Testis (tissue), 2 donors: ENCODE data around the gene ACACB.

Experiments used
- POLR2A ChIP-seq: fragments of 450-650 bp; IDR thresholded peaks from one replicate; pipeline ENCODE4 v1.6.1; 2017; ENCODE audit warnings: antibody characterized with exemption, mild to moderate bottlenecking, moderate library complexity
- TF ChIP-seq, protein P1 (sequence below), 3 experiments: fragments of 450-650 bp in 2 of 3; fragments of 200-600 bp in 1 of 3; sonication (generic) in 1 of 3; IDR thresholded peaks; one replicate each; pipeline ENCODE4 v1.5.1; 2016 to 2019; ENCODE audit warnings: antibody characterized with exemption in 3 of 3, mild to moderate bottlenecking in 2 of 3, moderate library complexity in 1 of 3

GRCh38 chr12:109166371-109166770 lies 50.0 kb downstream of the ACACB start:
- TF ChIP-seq, protein P1, sequence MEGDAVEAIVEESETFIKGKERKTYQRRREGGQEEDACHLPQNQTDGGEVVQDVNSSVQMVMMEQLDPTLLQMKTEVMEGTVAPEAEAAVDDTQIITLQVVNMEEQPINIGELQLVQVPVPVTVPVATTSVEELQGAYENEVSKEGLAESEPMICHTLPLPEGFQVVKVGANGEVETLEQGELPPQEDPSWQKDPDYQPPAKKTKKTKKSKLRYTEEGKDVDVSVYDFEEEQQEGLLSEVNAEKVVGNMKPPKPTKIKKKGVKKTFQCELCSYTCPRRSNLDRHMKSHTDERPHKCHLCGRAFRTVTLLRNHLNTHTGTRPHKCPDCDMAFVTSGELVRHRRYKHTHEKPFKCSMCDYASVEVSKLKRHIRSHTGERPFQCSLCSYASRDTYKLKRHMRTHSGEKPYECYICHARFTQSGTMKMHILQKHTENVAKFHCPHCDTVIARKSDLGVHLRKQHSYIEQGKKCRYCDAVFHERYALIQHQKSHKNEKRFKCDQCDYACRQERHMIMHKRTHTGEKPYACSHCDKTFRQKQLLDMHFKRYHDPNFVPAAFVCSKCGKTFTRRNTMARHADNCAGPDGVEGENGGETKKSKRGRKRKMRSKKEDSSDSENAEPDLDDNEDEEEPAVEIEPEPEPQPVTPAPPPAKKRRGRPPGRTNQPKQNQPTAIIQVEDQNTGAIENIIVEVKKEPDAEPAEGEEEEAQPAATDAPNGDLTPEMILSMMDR (IDR thresholded peaks at IDR 0.05): no peak
- no peak for TF ChIP-seq POLR2A
